Transverse colon (tissue), 3 donors: ENCODE results near the gene RIPOR1.

Experiments used
- POLR2A ChIP-seq: fragments of 450-650 bp; IDR thresholded peaks from one replicate; pipeline ENCODE4 v1.6.1; 2016; ENCODE audit warnings: antibody characterized with exemption, mild to moderate bottlenecking, moderate library complexity
- TF ChIP-seq, protein P1 (sequence below), 5 experiments: fragments of 200-600 bp in 3 of 5; fragments of 450-650 bp in 2 of 5; sonication (generic) in 3 of 5; IDR thresholded peaks; 1 replicate in 2 of 5; 2 replicates in 3 of 5; pipeline ENCODE4 v1.5.1; 2016 to 2017; ENCODE audit warnings: antibody characterized with exemption in 5 of 5, inconsistent platforms in 3 of 5, mild to moderate bottlenecking in 2 of 5, moderate library complexity in 1 of 5

GRCh38 chr16:67517155-67517445 lies 11.5 kb upstream of the RIPOR1 start:
- TF ChIP-seq, protein P1, sequence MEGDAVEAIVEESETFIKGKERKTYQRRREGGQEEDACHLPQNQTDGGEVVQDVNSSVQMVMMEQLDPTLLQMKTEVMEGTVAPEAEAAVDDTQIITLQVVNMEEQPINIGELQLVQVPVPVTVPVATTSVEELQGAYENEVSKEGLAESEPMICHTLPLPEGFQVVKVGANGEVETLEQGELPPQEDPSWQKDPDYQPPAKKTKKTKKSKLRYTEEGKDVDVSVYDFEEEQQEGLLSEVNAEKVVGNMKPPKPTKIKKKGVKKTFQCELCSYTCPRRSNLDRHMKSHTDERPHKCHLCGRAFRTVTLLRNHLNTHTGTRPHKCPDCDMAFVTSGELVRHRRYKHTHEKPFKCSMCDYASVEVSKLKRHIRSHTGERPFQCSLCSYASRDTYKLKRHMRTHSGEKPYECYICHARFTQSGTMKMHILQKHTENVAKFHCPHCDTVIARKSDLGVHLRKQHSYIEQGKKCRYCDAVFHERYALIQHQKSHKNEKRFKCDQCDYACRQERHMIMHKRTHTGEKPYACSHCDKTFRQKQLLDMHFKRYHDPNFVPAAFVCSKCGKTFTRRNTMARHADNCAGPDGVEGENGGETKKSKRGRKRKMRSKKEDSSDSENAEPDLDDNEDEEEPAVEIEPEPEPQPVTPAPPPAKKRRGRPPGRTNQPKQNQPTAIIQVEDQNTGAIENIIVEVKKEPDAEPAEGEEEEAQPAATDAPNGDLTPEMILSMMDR (IDR thresholded peaks at IDR 0.05): no peak
- no peak for TF ChIP-seq POLR2A
